H1 (cell line): ENCODE data around the gene SLC37A1. TPM values are rescaled to one million over a fixed set of nuclear protein-coding genes. Genes with fewer than 3 reads are reported as not detected.

Source experiments
- polyA plus RNA-seq, 7 experiments: library from polyadenylated mRNA; depleted of rRNA in 3 of 7; stranded (reverse) in 5 of 7; unstranded in 2 of 7; fragments of >200 nt in 5 of 7; fragments of 200-250 nt in 2 of 7; gene quantifications; 1 replicate in 5 of 7; 2 replicates in 1 of 7; 4 replicates in 1 of 7; pipeline versions ENCODE4 v1.2.1 to v1.2.3, GENCODE V29; 2011 to 2013; ENCODE audit warnings: missing spikeins in 2 of 7, mixed read lengths in 2 of 7
- total RNA-seq: library from RNA; stranded (reverse); fragmentation: NEBNext Ultra II Directional; extraction: Animal tissue kit (Norgen Biotek cat#: 25700); gene quantifications from 2 replicates; pipeline ENCODE4 v1.2.1, GENCODE V29; 2021
- TF ChIP-seq, protein P1 (sequence below): IDR thresholded peaks from 2 replicates; pipeline ENCODE4 v1.6.1; 2012; ENCODE audit warnings: inconsistent platforms

Gene SLC37A1
- total and polyA plus RNA-seq, 2 of the 8 experiments (the other 6 are each of a cell fraction or from before 2014, with no cell fraction given), result 15.6 to 30.9 TPM

DNA sequence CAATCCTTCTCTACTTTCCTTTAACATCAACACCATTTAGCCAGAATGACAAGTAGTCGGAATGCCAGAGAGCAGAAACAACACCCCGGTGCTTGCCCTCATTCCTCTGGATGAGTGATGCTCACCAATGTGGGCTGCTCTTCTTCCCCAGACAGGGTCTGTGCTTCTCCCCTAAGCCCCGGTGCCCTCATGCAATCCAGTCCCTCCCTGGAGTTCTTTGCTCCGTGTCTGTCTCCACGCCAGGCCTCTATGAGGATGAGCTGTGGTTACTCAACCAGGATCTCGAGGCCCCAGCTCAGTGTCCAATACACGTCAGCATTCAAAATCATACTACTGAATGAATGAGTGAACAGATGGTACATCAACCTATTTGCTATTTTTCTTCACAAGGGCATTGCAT, 110.0 kb downstream of the SLC37A1 start (continued):
- TF ChIP-seq, protein P1, sequence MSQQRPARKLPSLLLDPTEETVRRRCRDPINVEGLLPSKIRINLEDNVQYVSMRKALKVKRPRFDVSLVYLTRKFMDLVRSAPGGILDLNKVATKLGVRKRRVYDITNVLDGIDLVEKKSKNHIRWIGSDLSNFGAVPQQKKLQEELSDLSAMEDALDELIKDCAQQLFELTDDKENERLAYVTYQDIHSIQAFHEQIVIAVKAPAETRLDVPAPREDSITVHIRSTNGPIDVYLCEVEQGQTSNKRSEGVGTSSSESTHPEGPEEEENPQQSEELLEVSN, result no peak
